ENCODE data around the gene ZBTB7C.

ZBTB7C gene

DNA sequence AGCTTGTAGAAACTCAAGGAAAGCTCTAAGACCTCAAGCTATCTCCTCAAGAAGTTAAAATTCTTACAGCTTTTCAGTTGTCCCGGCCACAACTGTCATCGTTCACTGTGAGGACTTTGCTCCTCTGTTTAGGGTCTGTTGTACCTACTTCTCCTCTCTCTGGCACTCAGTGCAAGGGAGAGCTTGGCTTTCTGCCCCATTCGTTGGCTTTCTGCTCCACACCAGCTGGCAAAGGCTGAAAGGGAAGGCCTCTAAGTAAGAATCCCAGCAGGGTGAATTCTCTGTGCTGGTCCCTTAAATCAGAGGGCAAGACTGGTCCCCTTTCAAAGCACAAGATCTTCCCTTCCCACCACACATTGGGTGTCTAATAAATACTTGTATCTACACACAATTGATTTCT, 17.3 kb downstream of the ZBTB7C start:
- no peaks in the 10 kb centered on the region for H3K9me3 ChIP-seq
- H3K36me3 ChIP-seq, result no peaks in the 10 kb centered on the region
- DNase-seq, result no peak
- no peak overlapping the region for H3K4me3 ChIP-seq (ENCODE audit: low read depth, low read length)
- H3K27me3 ChIP-seq, result no peaks in the 10 kb centered on the region
- TF ChIP-seq, protein P1, sequence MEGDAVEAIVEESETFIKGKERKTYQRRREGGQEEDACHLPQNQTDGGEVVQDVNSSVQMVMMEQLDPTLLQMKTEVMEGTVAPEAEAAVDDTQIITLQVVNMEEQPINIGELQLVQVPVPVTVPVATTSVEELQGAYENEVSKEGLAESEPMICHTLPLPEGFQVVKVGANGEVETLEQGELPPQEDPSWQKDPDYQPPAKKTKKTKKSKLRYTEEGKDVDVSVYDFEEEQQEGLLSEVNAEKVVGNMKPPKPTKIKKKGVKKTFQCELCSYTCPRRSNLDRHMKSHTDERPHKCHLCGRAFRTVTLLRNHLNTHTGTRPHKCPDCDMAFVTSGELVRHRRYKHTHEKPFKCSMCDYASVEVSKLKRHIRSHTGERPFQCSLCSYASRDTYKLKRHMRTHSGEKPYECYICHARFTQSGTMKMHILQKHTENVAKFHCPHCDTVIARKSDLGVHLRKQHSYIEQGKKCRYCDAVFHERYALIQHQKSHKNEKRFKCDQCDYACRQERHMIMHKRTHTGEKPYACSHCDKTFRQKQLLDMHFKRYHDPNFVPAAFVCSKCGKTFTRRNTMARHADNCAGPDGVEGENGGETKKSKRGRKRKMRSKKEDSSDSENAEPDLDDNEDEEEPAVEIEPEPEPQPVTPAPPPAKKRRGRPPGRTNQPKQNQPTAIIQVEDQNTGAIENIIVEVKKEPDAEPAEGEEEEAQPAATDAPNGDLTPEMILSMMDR (IDR thresholded peaks at IDR 0.05; ENCODE audit: low read depth, low read length), result no peak
- no peaks in the 10 kb centered on the region for H3K4me1 ChIP-seq

DNA sequence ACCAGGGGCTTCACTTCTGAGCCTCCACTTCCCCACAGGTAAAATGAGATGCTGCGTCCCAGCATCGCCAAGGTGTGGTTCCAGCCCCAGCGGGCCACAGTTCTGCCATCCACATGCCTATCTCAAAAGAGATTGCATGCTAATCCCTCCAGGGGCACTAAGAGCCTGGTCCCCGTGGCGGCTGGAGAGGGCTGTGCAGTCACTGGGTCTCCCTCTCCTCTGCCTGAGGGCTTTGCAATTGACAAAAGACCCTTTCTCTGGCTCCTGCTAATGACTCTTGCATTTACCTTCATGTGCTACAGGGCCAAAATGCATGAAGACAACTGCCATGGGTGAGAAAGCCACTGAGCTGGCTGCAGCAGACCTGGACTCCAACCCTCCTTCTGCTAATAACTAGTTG, 18.5 kb downstream of the ZBTB7C start:
- TF ChIP-seq, protein P1 (IDR thresholded peaks at IDR 0.05; ENCODE audit: low read depth, low read length), result no peak
- Histone ChIP-seq H3K9me3 (no peaks in the 10 kb centered on the region), H3K4me3 (ENCODE audit: low read depth, low read length) (no peak overlapping the region), H3K4me1 (no peaks in the 10 kb centered on the region), H3K36me3 (no peaks in the 10 kb centered on the region), H3K27me3 (no peaks in the 10 kb centered on the region)
- no peak for DNase-seq

DNA sequence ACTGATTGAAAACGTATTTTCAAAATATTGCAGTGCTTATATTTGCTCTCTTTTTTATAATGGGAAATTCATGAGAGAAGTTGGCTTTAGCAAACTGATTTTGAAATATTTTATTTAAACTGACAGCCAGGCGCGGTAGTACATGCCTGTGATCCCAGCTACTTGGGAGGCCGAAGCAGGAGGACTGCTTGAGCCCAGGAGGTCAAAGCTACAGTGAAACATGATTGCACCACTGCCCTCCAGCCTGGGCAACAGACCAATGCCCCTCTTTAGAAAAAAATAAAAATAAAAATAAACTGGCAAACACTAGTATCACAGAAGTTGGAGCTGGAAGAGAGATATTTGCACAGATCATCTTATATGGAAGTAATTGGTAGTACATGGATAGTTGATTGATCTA, 20.7 kb downstream of the ZBTB7C start:
- no peaks in the 10 kb centered on the region for H3K9me3 ChIP-seq

DNA sequence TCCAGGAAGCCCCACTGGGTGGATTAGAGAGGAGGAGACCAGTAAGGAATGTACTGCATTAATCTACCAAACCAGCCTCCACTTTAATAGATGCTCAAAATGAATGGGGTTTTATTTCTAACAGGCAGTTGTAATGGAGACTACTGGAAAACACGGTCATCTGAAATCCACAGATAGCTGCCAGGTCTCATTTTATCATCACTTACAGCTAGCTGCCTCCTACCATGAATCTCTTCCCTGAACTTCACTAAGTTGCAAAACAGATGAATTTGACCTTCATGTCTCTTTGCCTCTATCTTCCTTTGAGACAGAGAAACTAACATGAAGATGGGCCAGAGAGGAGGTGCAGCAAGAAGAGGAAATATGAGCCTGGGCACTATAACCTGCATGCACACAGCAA, 21.9 kb downstream of the ZBTB7C start:
- TF ChIP-seq, protein P1 (IDR thresholded peaks at IDR 0.05; ENCODE audit: low read depth, low read length), result no peak
- no peak for DNase-seq
- H3K9me3 ChIP-seq, result no peaks in the 10 kb centered on the region
- no peak overlapping the region for H3K4me3 ChIP-seq (ENCODE audit: low read depth, low read length)
- no peaks in the 10 kb centered on the region for H3K36me3 ChIP-seq
- H3K4me1 ChIP-seq, result no peaks in the 10 kb centered on the region
- H3K27me3 ChIP-seq, result no peaks in the 10 kb centered on the region

More for the DNA sequence above, 20.7 kb downstream of the ZBTB7C start:
- Histone ChIP-seq H3K36me3 (no peaks in the 10 kb centered on the region), H3K4me1 (no peaks in the 10 kb centered on the region), H3K27me3 (no peaks in the 10 kb centered on the region), H3K4me3 (ENCODE audit: low read depth, low read length) (no peak overlapping the region)
- TF ChIP-seq, protein P1 (IDR thresholded peaks at IDR 0.05; ENCODE audit: low read depth, low read length), result no peak
- DNase-seq, result no peak

DNA sequence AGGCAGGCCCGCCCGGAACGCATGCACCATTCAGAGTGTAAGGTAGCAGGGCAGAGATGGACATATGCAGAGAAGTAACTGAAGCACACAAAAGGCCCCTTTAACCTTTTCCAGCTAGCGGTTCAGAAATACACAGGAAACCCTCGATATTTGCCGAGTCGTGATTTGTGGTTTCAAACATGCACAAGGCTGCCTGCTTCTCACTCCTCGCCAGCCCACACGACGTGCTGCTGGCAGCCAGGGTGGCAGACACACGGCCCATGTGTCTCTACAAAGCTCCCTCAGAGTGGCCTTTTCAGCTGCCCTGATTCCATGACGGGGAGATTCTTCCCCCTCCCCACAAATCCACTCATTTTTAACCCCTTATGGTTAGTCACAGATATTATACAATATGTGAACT, 23.6 kb downstream of the ZBTB7C start:
- no peak for DNase-seq
- H3K27me3 ChIP-seq, result no peaks in the 10 kb centered on the region
- no peaks in the 10 kb centered on the region for H3K4me1 ChIP-seq

DNA sequence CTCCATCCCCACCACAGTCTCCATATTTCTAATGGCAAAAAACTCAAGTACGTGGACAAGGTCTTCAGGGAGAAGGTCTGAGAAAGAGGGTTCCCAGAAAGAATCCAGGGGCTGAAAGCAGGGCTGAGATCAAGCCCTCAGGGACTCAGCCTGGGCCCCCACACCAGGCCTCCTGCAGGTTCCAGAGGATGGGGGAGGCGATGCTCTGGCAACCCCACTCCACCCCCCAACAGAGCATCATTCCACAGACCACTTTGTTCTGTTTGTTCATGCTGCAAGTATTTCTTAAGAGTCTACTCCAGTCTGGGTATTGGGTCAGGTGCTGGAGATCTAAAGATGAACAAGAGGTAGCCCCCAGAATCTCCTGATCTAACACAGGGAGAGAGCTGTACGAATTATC, 32.2 kb downstream of the ZBTB7C start:
- no peak for DNase-seq
- no peaks in the 10 kb centered on the region for H3K4me1 ChIP-seq
- no peaks in the 10 kb centered on the region for H3K9me3 ChIP-seq
- TF ChIP-seq, protein P1 (IDR thresholded peaks at IDR 0.05; ENCODE audit: low read depth, low read length), result no peak
- no peaks in the 10 kb centered on the region for H3K27me3 ChIP-seq
- H3K36me3 ChIP-seq, result no peaks in the 10 kb centered on the region
- no peak overlapping the region for H3K4me3 ChIP-seq (ENCODE audit: low read depth, low read length)

More for the DNA sequence above, 23.6 kb downstream of the ZBTB7C start:
- H3K4me3 ChIP-seq (ENCODE audit: low read depth, low read length), result no peak overlapping the region
- TF ChIP-seq, protein P1 (IDR thresholded peaks at IDR 0.05; ENCODE audit: low read depth, low read length), result no peak
- H3K36me3 ChIP-seq, result no peaks in the 10 kb centered on the region
- H3K9me3 ChIP-seq, result no peaks in the 10 kb centered on the region
